ENCODE results near the gene LDHA.
"Not testable (repeated sequence)": the region's sequence is repeated elsewhere in the genome, so short reads cannot be mapped to it uniquely, and the experiment has no call there.

LDHA gene

DNA sequence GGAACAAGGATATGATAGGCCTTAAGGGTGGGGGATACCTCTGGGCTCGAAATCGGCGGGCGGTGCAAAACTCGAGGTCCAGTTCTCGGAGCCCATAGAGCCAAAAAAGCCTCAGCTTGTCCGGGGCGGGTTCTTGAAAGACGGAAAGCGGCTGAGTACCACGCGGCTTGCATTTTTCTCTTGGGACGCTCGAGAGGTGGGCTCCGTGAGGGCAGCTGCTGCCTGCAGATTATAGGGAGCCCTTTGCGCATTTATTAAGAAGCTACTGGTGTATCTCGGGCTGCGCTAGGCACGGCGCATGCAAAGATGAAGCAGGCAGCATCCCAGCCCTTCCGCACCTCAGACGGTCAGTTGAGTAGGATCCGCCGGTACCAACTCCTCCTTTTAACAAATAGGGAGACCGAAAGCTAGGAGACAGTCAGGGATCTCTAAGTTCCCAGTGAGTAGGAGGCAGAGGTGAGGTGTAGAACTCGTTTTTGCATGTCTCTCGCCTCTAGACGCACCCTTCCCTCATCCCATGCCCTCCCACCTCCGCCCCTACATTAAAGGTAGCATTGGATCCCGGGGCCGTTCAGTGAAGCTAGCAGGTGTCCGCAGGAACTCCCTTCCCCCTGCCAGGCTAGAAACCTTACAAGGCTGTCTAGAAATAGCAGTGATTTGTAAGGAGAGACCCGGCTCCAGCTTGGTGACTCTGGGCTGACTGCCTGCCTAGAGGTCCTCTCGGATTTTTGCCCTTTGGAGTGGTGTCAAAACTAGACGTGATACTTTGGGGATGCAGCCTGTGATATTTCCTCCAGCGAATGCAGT, 768 bp downstream of the LDHA start:
- DNase-seq, result no peak

DNA sequence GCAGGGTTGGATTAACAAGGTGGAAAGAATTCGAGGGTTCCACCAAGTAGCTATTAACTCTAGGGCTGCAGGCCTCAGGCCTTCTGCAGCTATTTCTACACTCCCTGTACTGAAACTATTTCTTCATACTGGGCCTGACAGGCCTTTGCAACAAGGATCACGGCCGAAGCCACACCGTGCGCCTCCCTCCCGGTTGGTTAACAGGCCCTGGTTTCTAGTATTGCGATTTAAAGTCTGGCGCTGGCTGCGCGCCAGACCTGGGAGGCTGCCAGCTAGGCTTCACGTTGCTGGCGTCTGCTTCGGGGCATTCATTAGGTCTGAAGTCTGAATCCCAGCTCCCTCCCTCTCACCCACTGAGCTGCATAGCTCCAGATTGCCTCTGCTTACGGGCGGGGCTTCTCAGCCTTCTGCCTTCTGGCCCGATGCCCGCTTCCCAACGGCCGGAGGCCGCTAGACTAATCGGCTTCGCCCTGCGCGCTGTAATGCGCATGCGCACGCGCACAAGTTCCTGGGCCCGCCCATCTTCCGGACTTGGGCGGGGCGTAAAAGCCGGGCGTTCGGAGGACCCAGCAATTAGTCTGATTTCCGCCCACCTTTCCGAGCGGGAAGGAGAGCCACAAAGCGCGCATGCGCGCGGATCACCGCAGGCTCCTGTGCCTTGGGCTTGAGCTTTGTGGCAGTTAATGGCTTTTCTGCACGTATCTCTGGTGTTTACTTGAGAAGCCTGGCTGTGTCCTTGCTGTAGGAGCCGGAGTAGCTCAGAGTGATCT, 1.6 kb downstream of the LDHA start:
- DNase-seq, result peak; percentile 98

DNA sequence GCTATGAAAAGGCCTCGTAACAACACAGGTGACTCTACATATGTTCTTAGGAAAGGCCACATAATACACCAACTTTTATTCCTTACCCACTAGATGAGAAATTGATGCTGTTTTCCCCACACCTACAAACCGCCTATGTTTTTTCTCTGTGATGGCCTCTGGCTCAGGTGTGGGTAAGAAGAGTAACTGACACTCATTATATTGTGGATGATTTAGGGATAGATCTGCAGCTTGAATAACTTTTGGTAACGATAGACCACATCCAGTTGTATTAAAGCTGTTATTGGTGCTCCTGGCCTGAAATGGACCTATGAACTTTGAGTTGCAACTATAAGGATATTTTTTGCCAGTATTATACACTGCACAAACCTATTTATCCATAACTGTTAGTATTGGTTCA, 3.6 kb downstream of the LDHA start:
- no peak for DNase-seq

DNA sequence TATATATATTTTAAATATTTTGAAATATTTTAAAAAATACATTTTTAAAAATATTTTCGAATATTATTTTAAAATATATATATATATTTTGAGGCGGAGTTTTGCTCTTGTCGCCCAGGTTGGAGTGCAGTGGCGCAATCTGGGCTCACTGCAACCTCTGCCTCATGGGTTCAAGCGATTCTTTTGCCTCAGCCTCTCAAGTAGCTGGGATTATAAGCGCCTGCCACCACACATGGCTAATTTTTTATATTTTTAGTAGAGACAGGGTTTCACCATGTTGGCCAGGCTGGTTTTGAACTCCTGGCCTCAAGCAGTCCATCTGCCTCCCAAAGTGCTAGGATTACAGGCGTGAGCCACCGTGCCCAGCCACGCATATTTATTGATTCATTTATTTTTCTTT, 6.7 kb downstream of the LDHA start:
- DNase-seq, result not testable (repeated sequence)

DNA sequence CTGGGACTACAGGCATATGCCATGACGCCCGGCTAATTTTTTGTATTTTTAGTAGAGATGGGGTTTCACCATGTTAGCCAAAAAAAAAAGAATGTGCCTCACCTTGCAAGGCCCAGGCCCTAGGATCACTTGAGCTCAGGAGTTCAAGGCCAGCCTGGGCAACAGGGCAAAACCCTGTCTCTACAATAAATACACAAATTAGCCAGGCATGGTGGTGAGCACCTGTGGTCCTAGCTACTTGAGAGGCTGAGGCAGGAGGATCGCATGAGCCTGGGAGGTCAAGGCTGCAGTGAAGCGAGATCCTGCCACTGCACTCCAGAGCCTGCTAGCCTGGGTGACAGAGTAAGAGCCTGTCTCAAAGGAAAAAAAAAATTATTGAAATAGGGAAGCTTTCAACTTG, 9.7 kb downstream of the LDHA start:
- DNase-seq, result no peak

DNA sequence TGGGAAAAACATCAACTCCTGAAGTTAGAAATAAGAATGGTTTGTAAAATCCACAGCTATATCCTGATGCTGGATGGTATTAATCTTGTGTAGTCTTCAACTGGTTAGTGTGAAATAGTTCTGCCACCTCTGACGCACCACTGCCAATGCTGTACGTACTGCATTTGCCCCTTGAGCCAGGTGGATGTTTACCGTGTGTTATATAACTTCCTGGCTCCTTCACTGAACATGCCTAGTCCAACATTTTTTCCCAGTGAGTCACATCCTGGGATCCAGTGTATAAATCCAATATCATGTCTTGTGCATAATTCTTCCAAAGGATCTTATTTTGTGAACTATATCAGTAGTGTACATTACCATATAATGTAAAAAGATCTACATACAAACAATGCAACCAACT, 13.0 kb downstream of the LDHA start:
- not testable (repeated sequence) for DNase-seq

DNA sequence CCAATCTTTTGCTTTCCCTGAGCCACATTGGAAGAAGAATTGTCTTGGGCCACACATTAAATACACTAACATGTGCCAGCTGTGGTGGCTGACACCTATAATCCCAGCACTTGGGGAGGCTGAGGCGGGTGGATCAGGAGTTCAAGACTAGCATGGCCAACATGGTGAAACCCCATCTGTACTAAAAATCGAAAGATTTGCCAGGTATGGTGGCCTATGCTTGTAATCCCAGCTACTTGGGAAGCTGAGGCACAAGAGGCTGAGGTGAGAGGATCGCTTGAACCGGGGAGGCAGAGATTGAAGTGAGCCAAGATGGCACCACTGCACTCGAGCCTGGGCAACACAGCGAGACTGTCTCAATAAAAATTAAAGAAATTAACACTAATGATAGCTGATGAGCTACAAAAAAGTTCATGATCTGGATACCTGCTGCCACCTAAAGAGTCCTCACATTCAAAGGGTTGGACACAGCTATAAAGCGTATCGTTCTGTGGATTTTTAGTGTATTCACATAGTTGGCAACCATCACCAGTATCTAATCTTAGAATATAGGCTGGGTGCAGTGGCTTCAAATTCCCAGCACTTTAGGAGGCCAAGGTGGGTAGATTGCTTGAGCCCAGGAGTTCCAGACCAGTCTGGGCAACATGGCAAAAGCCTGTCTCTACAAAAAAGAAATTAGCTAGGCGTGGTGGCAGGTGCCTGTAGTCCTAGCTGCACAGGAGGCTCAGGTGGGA, 14.4 kb downstream of the LDHA start:
- DNase-seq, result no peak

DNA sequence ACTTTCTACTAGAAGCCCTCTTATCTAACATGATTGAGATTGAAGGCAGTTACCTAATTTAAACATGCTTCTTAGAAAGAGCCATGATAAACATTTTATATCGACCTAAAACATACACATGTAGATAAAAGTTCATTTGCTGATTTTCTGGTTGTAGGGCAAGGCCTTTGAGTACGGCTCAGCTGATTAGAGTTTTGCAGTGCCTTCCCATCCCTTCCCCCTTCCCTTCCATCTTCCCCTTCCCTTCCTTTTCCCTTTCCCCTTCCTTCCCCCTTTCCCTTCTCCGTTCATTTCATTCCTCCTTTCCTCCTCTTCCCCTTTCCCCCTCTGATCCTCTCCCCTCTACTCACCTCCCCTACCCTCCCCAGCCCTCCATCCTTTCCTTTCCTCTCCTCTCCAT, 22.1 kb downstream of the LDHA start:
- no peak for DNase-seq

DNA sequence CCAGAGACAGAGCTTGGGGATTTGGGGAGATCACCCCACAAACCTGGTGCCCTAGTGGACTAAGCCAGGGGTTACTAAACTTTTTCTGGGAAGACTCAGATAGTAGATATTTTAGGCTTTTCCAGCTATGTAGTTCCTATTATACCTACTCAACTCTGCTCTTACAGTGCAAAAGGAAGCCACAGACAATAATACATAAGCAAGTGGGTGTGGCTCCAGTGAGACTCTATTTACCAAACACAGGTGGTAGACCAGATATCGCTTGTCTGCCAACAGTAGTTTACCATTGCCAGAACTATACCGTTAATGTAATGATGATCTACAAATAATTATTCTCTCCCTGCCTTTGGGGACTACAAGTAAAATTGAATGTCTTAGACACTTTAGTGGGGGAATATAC, 24.7 kb downstream of the LDHA start:
- DNase-seq, result no peak

DNA sequence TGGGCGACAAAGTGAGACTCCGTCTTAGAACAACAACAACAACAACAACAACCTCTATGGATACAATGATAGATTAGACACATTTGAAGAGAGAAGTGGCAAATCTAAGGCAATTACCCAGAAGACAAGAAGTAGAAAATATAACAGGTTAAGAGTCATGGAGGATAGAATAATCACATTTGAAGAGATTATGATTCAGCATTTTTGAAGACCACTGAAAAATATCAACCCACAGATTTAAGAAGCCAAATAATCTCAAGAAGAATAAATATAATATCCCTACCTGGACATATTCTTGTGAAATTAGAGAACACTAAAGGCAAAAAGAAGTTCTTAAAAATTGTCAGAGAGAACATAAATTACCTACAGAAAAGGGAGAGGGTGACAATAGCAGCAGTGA, 25.7 kb downstream of the LDHA start:
- DNase-seq, result no peak

DNA sequence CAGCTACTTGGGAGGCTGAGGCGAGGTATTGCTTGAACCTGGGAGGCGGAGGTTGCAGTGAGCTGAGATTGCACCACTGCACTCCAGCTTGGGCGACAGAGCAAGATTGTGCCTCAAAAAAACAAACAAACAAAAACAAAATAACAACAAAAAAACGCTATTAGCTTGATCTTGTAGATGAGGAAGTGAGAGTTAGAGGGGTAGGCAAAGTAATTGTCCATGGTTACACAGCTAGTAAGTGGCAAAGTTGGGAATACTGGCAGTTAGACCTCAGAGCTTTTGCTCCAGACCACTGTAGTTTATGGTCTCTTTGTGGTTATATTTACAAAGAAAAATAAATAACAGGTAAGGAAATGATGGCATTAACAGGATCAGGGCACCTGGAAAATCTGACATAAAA, 32.9 kb downstream of the LDHA start:
- no peak for DNase-seq

DNA sequence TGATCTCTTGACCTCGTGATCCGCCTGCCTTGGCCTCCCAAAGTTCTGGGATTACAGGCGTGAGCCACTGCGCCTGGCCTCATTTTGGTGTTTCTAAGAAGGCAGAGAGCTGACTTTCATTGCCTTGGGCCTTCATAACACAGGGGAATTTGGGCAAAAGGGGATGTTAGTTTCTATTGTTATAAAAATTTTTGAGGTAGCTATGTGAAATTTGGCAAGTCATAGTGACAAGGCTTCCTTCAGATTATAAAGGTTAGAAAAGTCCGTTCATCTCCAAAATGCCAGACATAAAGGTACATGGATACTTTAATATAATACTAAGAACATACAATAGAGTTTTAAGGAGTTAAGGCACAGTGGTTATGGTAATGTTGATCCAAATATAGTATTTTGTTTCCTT, 35.0 kb downstream of the LDHA start:
- no peak for DNase-seq

DNA sequence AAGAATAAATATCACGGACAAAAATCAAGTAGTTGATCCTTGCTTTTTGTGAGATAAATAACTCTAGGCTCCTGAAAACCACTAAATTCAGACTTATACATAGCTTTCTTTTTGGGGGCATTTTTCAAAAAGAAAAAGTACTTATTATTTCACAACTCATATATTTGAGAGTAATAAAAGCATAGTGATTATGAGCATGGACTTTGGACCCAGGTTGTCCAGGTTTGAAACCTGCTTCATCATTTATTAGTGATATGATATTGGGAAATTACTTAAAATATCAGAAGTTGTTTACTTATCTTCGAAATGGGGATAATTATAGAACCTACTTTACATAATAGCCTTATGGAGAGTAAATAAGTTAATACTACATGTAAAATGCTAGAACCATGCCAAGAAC, 44.3 kb downstream of the LDHA start:
- DNase-seq, result no peak

DNA sequence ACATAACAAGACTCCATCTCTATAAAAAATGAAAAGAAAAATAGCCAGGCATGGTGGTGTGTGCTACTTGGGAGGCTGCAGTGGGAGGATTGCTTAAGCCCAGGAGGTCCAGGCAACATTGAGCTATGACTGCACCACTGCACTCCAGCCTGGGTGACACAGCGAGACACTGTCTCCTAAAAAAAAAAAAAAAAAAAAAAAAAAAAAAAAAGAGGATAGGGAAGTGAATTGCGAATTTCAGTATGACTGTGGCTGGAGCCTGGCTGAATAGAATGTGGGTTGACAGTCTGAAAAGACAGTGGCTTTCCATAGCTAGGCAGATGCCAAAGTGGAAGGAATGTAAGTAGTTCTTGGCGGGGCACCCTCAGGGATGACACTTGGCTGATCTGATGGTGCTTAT, 54.9 kb downstream of the LDHA start:
- no peak for DNase-seq

DNA sequence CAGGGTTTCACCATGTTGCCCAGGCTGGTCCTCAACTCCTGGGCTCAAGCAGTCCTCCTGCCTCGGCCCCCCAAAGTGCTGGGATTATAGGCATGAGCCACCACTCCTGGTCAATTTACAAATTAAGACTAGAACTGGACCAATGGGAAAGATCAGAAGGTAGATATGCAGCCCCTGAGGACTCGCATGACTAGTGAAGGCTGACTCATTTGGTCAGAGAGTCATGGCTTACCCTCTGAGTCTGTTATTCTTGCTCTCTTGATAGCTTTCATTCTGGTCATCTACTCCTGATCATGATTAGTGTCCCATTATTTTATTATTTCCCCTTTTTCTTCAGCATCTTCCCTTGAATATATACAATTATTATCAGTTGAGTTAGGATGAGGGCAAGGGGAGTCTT, 58.6 kb downstream of the LDHA start:
- DNase-seq, result no peak

DNA sequence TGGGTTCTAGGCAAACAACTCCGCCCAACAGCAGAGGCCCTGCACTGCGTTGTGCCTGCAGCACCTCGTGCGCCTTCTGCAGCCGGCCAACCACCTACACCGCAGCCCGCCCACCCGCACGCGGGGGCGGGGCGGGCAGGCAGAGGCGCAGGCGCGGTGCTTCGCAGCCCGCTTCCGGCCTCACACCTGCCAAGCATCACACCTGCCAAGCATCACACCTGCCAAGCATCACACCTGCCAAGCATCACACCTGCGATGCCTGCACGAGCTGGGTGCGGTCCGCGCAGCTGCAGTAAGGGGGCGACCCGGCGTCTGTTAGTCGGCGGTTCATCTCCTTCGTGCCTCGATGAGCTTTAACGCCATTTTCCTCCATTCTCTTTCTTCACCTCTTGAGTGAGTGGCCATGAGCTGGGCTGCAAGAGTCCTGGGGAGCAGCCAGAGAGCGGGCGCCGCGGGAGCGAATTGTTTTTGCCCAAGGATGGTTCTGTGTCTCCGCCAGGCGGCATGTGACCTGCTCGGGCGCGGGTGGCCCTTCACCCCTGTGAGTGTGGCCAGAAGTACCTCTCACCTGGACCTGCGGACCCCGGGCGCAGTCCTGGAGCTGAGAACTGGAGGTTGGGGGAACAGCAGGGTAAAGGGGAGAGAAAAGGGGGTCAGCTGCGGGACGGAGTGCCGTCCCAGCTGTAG, 61.5 kb downstream of the LDHA start, which contains the start of gene LDHAL6A:
Gene LDHAL6A (plus strand): TSS at position 171 of the 687 bp plus-strand sequence. CDS start 825 bp downstream, outside the sequence.
- DNase-seq, result no peak

DNA sequence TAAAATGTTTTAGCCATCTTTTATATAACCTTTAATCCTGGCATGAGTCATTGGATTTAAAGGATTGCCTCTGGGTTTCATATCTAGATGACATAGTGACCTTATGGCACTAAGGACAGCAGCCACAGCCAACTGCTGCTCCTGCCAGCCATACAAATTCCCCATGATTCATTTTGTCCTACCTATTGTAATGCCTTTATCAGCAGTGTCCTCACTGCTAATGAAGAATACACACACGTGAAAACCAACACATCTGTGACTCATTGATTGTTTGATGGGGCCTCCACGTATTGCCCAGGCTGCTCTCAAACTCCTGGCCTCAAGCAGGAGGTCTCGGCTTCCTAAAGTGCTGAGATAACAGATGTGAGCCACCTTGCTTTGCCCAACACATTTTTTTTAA, 63.1 kb downstream of the LDHA start:
- no peak for DNase-seq

All from KG1 (cell line).